Activated T-cell treated with anti-CD3 and anti-CD28 coated beads, Interleukin-2, amount 50 U/mL, for 1 hour (primary cell): ENCODE results near the gene KCNG2.

Experiments used
- DNase-seq: peaks from one replicate; pipeline ENCODE4 v3.0.0-alpha.2; 2020

The KCNG2 gene

GRCh38 chr18:79927607-79928562, 130.1 kb downstream of the KCNG2 start:
- DNase-seq = no peak

GRCh38 chr18:79928563-79928960, 130.8 kb downstream of the KCNG2 start:
- DNase-seq = no peak

- DNase-seq = no peak
Observed at GRCh38 chr18:79930020-79930642, 132.4 kb downstream of the KCNG2 start.

GRCh38 chr18:79931475-79931874, 133.7 kb downstream of the KCNG2 start:
- DNase-seq = no peak

GRCh38 chr18:79932907-79933306, 135.2 kb downstream of the KCNG2 start:
- no peak for DNase-seq

GRCh38 chr18:79933765-79934164, 136.0 kb downstream of the KCNG2 start:
- DNase-seq = no peak

- DNase-seq = no peak
Observed at GRCh38 chr18:79934311-79935097, 136.8 kb downstream of the KCNG2 start.

- DNase-seq = no peak
Observed at GRCh38 chr18:79935098-79935480, 137.4 kb downstream of the KCNG2 start.

- no peak for DNase-seq
Observed at GRCh38 chr18:79935499-79935898, 137.8 kb downstream of the KCNG2 start.

- no peak for DNase-seq
Observed at GRCh38 chr18:79935925-79936324, 138.2 kb downstream of the KCNG2 start.

- no peak for DNase-seq
Observed at GRCh38 chr18:79936641-79937040, 138.9 kb downstream of the KCNG2 start.

- DNase-seq = no peak
Observed at GRCh38 chr18:79937103-79937860, 139.5 kb downstream of the KCNG2 start.

- no peak for DNase-seq
Observed at GRCh38 chr18:79938196-79938595, 140.5 kb downstream of the KCNG2 start.

- no peak for DNase-seq
Observed at GRCh38 chr18:79939096-79939495, 141.4 kb downstream of the KCNG2 start.

- DNase-seq = no peak
Observed at GRCh38 chr18:79940126-79940813, 142.5 kb downstream of the KCNG2 start.

GRCh38 chr18:79940814-79941472, 143.2 kb downstream of the KCNG2 start:
- no peak for DNase-seq

GRCh38 chr18:79941473-79942119, 143.9 kb downstream of the KCNG2 start:
- no peak for DNase-seq

- no peak for DNase-seq
Observed at GRCh38 chr18:79942211-79942610, 144.5 kb downstream of the KCNG2 start.

GRCh38 chr18:79942786-79943607, 145.3 kb downstream of the KCNG2 start:
- no peak for DNase-seq

- DNase-seq = no peak
Observed at GRCh38 chr18:79943608-79944125, 145.9 kb downstream of the KCNG2 start.
